GM19324 (cell line): ENCODE measurements around the gene KATNAL2.

Source experiments
- ATAC-seq: cut with Tn5 transposase; IDR thresholded peaks from one replicate; pipeline ENCODE4 v1.9.1; 2021; ENCODE audit warnings: mild to moderate bottlenecking, moderate library complexity; ENCODE audit not compliant: unreplicated experiment, low FRiP score

Gene KATNAL2

DNA sequence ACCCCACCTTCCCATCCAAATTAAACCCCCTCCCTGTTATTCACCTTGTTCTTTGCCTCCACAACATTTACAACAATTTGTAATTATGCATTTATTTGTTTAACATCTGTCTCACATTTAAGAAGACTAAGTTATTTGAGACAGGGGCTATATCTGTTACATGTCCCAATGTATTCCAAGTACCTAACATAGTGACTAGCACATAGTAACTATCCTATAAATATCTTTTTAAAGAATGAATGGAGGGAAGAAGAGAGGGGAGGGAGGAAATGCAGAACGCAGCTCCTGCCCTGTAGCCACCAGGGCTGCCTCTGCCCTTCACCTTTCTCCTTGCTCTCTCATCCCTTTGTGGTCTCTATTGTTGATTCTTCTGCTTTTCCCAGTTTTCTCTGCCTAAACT is 192.3 kb downstream of the KATNAL2 start:
- ATAC-seq, result no peak

DNA sequence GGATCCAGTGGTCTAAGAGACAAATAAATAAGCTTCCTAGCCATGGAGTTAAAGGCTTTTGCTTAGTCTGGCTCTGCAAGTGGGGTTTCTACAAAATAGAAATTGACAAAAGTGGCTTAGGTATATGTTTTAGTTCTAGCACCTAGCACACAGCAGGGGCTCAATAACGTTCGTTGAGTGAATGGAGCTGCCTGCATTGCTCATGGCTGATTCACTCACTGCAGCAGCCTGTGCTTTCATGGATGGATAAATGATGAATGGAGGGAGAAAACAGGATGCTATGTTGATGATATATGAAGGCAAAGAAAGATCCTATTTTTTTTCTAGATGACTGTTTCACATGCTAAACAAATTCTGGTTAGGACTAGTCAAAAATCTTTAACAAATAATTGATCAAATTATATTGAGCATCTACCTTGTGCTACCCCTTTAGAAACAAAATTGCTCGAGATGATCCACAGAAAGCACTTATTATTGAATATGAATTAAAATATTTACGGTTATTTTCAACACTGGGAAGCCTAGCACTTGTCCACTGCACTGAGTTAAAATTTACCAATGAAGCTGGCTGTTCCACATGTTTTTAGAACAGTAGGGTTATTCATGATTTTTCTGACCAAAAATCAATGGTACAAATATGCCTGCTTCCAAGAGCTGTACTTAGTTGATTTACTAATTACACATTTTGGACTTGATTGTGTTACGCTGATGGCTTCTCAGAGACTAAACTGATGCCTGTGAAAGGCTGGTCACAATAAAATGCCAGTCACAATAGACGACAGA is 193.3 kb downstream of the KATNAL2 start:
- ATAC-seq, result no peak

DNA sequence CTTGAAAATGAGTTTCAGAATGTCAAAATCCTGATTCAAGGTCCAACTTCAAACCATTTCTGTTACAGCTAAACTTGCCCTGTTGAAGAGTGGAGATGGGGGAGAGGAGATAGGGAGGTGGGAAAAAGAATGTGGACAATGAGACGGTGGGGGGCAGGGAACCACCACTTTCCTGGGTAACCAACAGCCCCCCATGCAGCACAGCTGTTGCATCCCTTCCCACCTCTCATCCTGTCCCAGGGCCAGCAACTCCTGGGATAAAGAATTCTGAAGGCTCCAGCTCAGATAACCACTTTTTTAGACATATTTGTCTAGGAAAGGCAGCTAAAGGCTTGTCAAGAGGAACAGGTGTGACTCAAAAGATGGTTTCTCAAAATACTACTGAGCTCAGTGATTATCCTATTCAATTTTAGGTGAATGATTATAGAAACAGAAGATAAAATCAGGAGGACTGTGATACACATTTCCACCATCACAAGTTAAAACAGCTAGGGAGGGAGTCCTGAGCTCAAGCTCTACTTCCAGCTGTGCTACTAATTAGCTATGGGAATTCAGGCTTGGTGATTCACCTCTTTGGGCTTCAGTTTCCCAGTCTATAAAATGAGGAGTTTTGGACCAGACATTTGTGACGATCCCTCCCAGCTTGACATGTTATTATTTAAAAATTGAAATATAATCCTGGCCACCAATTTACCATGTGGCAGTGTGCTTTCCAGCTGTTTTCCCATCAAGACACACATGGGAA is 196.6 kb downstream of the KATNAL2 start:
- no peak for ATAC-seq

DNA sequence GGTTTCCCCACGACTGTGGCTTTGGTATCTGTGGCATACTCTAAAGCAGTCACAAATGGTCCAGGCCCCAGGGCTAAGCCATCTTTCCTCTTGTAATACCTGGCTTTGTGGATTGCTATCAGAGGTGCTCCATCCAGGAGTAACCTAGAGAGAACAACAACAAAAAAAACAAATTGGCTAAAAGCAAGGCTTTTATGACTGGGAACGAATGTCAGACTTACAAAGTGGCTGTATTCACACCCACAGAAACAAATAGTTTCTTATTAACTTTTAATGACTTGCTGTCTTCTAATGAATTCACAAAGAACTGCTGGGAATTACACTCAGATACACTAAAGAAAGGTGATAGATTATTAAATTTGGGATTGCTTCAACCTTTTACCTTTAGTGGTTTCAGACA is 197.8 kb downstream of the KATNAL2 start:
- no peak for ATAC-seq

DNA sequence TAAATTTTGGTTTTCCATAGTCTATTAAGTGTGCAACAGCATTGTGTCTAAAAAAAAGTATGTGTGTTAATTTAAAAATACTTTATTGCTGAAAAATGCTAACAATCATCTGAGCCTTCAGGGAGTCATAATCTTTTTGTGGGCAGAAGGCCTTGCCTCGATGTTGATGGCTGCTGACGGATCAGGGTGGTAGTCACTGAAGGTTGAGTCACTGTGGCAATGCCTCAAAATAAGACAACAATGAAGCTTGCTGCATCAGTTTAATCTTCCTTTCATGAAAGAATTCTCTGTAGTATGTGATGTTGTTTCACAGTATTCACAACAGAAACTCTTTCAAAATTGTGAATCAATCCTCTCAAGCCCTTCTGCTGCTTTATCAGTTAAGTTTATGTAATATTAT is 201.6 kb downstream of the KATNAL2 start:
- ATAC-seq, result no peak

DNA sequence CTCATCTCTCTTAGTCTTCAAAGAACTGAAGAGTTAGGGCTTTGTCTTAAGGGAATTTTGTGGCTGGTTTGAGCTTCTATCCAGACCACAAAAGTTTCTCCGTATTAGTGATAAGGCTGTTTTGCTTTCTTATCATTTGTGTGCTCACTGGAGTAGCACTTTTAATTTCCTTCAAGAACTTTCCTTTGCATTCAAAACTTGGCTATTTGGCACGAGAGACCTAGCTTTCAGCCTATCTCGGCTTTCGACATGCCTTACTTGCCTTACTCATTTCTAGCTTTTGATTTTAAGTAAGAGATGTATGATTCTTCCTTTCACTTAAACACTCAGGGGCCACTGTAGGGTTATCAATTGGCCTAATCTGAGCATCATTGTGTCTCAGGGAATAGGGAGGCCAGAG is 203.0 kb downstream of the KATNAL2 start:
- no peak for ATAC-seq

DNA sequence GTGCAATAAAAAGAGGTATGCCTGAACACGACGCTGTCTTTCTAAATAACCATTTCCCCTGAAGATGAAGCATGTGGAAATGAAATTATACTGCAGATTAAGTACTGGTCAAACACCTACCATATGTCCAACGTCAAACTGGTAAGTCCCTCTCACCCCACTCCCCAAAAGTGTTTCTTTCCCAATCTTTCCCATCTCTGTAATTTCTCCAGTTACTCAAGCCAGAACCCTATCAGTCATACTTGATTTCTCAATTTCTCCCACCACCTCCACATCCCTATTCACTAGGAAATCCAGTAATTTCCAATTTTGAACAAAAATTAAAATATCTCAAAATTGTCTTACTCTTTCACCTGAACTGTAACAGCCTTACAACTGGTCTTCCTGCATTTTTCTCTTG is 203.7 kb downstream of the KATNAL2 start:
- no peak for ATAC-seq

DNA sequence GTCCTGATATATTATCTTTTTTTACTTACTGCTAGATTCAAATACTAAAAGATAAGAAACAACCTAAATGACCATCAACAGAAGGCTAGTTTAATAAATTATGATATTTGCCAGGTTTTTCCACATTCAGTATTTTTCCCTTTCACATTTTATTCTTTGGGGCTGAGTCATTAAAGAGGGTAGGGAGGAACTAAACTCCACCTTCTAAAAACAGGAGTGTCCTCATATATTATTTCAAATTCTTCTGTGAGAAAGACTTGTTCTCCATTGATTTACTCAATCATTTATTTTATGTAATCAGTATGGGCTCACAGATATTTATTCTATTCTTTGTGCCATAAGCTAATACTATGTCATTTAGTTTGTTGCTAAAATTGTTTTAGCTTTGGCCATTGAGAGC is 223.9 kb downstream of the KATNAL2 start:
- no peak for ATAC-seq

DNA sequence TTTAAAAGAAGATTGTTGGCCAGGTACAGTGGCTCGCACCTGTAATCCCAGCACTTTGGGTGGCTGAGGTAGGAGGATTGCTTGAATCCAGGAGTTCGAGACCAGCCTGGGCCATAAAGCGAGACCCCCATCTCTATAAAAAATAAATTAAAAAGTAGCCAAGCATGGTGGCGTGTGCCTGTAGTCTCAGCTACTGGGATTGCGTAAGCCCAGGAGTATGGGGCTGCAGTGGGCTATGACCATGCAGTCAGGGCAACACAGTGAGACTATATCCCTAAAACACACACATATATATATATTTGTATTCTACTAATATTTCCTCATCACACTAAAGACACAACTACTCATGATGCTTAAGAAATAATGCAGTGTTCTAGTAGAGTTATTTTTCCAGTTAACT is 225.8 kb downstream of the KATNAL2 start:
- no peak for ATAC-seq

DNA sequence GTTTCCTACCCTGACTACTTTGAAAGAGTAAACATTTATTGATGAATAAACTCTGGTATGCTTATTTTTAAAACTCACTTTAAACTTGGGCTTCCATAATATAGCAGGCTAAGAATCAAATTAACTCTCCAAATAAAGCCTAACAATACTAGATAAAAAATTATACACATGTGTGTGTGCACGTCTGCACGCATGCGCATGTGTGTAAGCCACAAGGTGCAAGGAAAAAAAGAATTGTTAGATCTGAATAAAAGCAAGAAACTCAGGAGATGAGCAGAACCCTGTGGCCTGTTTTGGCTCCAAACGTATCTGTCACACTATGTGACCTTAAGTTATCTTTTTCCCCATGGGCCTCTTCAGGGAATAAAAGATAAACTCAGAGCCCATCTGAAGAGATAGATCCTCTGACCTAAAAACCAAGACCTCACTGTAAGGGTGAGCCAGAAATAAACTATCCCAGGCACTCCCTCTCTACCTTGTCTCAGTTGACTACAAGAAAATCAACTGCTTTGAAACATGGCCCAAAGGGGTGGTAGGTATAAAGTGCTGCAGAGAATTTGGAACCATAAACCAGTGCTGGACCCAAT is 226.6 kb downstream of the KATNAL2 start:
- no peak for ATAC-seq

DNA sequence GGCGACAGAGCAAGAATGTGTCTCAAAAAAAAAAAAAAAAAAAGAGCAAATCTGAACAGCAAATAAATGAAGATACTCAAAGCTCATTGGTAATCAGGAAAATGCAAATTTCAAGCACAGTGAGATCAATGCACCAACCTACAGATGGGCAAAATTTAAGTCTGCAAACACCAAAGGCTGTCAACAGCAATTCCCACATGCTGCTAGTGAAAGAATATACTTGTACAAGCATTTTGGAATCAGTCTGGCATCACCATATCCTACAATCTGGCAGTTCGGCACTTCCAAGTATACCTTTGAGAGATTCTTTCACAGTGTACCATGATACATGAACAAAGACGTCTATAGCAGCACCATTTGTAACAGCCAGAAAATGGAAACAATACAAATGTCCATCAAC is 228.8 kb downstream of the KATNAL2 start:
- no peak for ATAC-seq

DNA sequence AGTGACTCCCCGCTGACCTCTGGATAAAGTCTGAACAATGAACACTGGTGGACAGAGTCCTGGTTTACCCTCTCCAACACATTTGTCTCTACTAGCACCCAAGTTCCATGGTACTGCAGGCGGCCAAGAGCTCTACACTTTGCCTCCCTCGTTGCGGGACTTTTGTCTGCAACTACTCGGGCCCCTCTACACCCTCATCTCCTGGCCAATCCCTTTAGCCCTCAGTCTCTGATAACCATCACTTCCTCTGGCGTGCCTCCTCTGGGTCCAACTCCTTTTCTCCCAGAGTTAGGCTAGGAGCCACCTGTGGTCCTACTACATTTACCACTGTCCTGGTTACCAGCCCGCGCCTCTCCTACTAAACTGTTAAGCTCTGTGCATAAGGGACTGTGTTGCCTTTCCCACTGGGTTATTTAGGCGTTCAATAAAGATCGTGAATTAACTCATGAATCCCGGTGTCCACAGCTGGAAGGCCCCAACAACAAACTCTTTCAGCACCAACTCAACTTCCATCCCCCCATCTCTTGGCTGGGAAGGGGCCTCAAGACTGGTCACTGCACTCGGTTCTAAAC is 232.1 kb downstream of the KATNAL2 start:
- ATAC-seq, result no peak

DNA sequence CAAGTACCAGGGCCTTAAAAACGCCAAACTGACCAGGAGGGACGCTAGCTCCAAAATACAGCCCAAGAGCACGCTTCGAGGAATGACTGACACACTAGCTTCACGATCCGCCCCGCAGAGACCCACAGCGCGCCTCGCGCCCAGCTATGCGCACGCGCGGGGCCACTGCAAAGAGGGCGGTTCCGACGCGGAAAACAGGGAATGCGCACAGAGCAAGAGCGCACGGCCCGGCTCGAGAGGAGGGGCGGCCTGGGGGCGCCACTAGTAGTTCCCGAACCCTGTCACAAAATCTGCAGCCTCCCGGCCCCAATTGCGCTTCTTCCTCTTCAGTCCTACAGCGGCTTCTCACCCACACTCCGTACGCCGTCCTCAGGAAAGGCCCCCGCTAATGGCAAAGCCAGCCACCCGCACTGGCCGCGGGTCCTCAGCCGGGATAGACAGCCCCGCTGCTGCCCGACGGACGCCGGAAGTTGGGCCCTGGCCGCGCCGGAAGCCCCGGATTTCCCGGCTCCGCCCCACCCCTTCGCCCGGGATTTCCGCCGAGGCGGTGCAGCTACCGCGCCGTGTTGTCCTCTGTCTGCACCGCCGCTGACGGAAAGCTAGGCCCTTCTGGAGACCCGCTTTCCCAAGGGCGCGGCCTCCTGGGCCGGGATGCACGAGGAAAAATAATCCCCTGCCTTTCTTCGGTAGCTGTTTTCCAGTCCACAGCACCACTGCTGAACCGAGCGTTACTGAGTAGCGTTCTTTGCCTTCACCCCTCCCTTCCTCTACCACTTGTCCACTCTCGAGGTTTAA is 232.8 kb downstream of the KATNAL2 start, which contains the start of gene HDHD2:
TSS of gene HDHD2 (minus strand) at position 472 of the 795 bp plus-strand sequence. CDS start 14,061 bp downstream, outside the sequence.
- ATAC-seq, result peak; percentile 90

DNA sequence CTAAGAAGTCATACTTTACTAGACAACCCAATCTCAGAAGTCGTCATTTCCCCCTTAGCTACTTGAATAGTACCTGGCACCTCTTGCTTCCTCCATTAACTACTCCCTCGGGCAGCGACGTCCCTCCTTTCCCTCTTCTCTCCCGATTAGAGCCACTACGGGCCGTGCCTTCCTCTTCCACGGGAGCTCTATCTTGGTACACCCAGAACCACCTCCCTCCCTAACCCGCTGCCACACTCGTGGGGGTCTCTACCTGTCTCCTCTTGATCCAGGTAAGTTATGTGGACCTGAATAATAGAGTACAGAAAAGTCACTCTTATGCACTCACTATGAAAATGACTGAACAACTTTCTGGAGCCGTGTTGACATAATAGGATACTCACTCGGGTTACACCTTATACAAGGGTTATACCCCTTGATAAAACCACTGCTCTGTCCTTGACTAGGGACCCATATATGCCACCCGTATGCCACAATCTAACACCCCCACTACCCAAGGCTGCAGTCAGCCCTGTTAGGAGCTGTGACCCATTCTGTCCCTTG is 233.5 kb downstream of the KATNAL2 start:
- ATAC-seq, result peak; percentile 14

DNA sequence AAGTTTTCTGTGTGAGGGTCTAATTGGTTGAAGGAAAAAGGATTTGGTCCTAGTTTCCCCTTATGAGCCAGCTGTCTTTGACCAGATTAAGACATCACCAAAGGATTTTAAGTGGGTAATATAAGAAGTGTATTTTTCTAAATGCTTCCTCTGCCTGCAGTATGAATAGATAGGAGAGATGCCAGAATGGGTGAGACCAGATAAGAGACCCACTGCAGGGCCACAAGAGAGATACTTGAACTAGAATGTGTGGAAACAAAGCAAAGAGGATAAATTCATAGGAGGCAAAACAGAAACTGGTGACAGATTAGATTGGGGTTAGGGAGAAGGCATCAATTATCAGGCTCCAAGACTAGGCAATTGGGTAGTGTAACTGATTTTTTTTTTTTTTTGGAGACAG is 234.0 kb downstream of the KATNAL2 start:
- no peak for ATAC-seq
